ENCODE measurements around the gene CAMK2D.

The CAMK2D gene

DNA sequence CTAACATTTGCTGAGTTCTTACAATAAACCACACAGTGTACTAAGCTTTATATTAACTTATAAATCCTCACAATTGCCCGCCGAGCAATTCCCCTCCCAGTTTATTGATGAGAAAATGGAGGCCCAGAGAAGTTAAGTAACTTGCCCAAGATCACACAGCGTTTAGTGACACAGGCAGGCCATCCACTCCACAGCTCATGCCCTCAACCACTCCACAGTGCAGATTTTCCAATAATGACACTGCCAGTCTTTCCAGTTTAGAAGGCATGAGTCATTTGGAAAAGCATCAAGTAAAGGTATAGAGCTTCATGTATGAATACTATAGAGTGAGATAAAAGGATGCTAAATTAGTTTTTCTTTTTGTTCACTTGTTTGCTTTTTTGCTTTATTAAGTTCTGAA lies 208.5 kb downstream of the CAMK2D start:
- Histone ChIP-seq H3K27me3 (replicated peaks; ENCODE audit: control insufficient read depth, insufficient read depth, low read length) (no peaks in the 10 kb centered on the region), H3K4me3 (replicated peaks; ENCODE audit: low read depth, low read length) (no peak overlapping the region), H3K36me3 (ENCODE audit: control insufficient read depth, insufficient read depth, low read length) (no peaks in the 10 kb centered on the region)
- no peak for TF ChIP-seq CTCF (IDR thresholded peaks at IDR 0.05; ENCODE audit: insufficient read depth, low read length, poor library complexity, severe bottlenecking)
- DNase-seq (ENCODE audit: extremely low read depth, insufficient read length), result no peak

GRCh38 chr4:113550510-113550909 lies 211.0 kb downstream of the CAMK2D start:
- TF ChIP-seq CTCF (IDR thresholded peaks at IDR 0.05; ENCODE audit: insufficient read depth, low read length, poor library complexity, severe bottlenecking), result no peak
- no peak for DNase-seq (ENCODE audit: extremely low read depth, insufficient read length)
- H3K4me3 ChIP-seq (replicated peaks; ENCODE audit: low read depth, low read length), result no peak overlapping the region
- H3K36me3 ChIP-seq (ENCODE audit: control insufficient read depth, insufficient read depth, low read length), result no peaks in the 10 kb centered on the region
- no peaks in the 10 kb centered on the region for H3K27me3 ChIP-seq (replicated peaks; ENCODE audit: control insufficient read depth, insufficient read depth, low read length)

DNA sequence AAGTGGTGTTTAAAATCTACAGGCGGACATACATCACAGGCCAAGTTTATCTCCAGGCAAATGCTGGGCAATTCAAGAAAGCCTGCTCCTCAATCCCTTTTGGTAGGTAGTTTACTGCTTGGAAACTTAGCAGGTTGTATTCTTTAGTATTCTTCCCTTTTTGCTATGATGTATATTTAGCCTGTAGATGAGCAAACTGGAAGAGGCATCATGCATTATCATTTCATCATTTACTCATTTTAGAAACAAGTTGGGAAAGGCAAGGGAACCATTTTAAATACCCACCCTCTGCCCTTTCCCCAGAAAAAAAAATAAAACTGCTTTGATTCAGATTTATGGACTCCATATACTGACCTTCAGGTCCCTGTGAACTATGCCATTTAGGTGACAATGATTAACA lies 213.2 kb downstream of the CAMK2D start:
- Histone ChIP-seq H3K27me3 (replicated peaks; ENCODE audit: control insufficient read depth, insufficient read depth, low read length) (no peaks in the 10 kb centered on the region), H3K4me3 (replicated peaks; ENCODE audit: low read depth, low read length) (no peak overlapping the region), H3K36me3 (ENCODE audit: control insufficient read depth, insufficient read depth, low read length) (no peaks in the 10 kb centered on the region)
- TF ChIP-seq CTCF (IDR thresholded peaks at IDR 0.05; ENCODE audit: insufficient read depth, low read length, poor library complexity, severe bottlenecking), result no peak
- DNase-seq (ENCODE audit: extremely low read depth, insufficient read length), result no peak

DNA sequence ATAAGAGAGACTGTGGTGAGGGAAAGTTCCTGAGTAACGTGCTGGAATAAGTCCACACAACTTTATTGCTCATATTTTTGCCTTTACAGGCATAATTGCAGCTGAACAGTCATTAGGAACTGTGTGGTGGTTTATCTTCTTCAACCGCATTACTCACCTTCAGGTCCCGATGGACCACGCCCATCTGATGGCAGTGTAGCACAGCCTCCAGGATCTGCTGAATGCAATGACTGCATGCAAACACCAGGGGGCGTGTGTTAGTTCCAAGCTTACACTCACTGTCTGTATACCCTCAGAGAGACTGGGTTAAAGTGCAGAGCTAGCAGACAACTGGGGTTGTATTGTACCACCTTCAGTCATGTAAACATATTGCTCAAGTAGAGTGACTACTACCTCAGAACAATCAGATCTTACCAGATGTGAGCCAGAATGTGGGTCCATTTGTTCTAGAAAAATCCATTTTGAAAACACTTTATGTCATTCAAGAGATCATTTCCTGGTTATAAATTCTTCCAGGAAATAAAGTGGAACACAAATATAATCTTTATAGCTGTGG lies 214.0 kb downstream of the CAMK2D start:
- peak; percentile 80 for DNase-seq (ENCODE audit: extremely low read depth, insufficient read length)
- TF ChIP-seq CTCF (IDR thresholded peaks at IDR 0.05; ENCODE audit: insufficient read depth, low read length, poor library complexity, severe bottlenecking), result peak; percentile 90
- Histone ChIP-seq H3K27me3 (replicated peaks; ENCODE audit: control insufficient read depth, insufficient read depth, low read length) (no peaks in the 10 kb centered on the region), H3K36me3 (ENCODE audit: control insufficient read depth, insufficient read depth, low read length) (no peaks in the 10 kb centered on the region), H3K4me3 (replicated peaks; ENCODE audit: low read depth, low read length) (no peak overlapping the region)

DNA sequence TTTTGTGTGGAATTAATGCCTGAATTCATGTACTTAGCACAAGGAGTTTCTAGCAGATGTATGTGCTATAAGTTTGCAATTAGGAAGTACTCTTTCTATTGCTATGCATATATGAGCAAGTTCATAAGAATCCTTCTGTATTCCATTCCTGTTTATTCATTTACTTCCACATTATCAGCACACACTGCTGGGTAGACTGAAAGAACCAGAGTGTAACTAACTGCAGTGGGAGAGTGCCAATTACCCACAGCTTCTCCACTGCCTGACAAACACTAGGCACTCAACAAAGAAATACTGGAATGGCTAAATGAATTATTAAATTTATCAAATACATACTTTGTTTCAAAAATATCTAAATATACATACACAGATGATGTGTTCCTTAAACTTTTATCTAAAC lies 219.6 kb downstream of the CAMK2D start:
- H3K36me3 ChIP-seq (ENCODE audit: control insufficient read depth, insufficient read depth, low read length), result no peaks in the 10 kb centered on the region
- no peak overlapping the region for H3K4me3 ChIP-seq (replicated peaks; ENCODE audit: low read depth, low read length)
- no peak for DNase-seq (ENCODE audit: extremely low read depth, insufficient read length)
- H3K27me3 ChIP-seq (replicated peaks; ENCODE audit: control insufficient read depth, insufficient read depth, low read length), result no peaks in the 10 kb centered on the region
- no peak for TF ChIP-seq CTCF (IDR thresholded peaks at IDR 0.05; ENCODE audit: insufficient read depth, low read length, poor library complexity, severe bottlenecking)

GRCh38 chr4:113540859-113541258 lies 220.7 kb downstream of the CAMK2D start:
- H3K27me3 ChIP-seq (replicated peaks; ENCODE audit: control insufficient read depth, insufficient read depth, low read length), result no peaks in the 10 kb centered on the region
- DNase-seq (ENCODE audit: extremely low read depth, insufficient read length), result peak; percentile 13
- H3K36me3 ChIP-seq (ENCODE audit: control insufficient read depth, insufficient read depth, low read length), result no peaks in the 10 kb centered on the region
- no peak overlapping the region for H3K4me3 ChIP-seq (replicated peaks; ENCODE audit: low read depth, low read length)
- TF ChIP-seq CTCF (IDR thresholded peaks at IDR 0.05; ENCODE audit: insufficient read depth, low read length, poor library complexity, severe bottlenecking), result no peak

Data from GM06990 (cell line).